ENCODE results near the gene GRAMD2B.
A peak's percentile ranks its signal among the peaks of the same experiment; 100 is the strongest.

GRAMD2B gene

DNA sequence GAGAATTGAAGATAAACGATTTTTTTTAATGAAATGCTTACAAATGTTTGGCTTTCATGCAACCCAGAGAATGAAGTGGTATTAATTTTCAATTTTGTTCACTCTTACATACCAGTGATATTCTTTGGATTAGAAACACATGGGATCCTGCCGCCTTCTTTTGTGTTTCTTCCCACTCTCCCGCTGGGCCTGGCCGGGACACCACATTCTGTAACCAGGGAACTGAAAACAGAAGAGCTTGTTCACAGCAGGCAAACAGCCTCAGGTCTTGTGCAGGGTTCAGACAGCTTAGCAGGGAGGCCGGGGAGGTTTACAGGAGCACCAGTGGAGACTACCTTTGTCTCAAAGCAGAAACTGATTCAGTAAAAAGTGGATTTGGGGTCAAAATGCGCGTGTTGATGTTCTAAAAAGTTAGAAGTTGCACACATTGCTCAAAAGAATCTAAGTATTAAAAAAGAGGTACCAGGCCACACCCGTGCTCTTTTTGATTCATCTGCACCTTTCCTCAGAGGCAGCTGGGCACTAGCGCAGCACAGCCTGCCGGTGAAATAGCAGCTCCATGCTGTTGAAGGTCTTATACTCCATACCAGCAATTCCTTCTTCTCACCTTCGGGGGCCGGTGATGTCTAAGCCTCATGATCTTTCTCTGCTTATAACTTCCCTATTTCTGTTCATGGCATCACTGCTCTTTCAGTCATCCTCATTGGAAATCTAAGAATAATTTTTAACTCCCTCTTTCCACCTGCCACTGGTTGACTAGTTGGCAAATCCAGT, 67.1 kb downstream of the GRAMD2B start:
- Histone ChIP-seq H3K79me2 (ENCODE audit: control insufficient read depth, insufficient read depth, low read length, unreplicated experiment) (no peaks in the 10 kb centered on the region), H3K4me1 (ENCODE audit: control insufficient read depth, insufficient read depth, low read length, unreplicated experiment) (no peaks in the 10 kb centered on the region), H2AFZ (ENCODE audit: low read length, unreplicated experiment) (no peak overlapping the region), H3K36me3 (ENCODE audit: insufficient read depth, low read length) (peaks cover 34% of the 10 kb centered on the region), H3K27ac (ENCODE audit: low read depth, low read length) (no peak overlapping the region), H3K27me3 (ENCODE audit: insufficient read depth, low read length) (no peaks in the 10 kb centered on the region), H3K4me3 (ENCODE audit: low read depth, low read length) (no peak overlapping the region)

DNA sequence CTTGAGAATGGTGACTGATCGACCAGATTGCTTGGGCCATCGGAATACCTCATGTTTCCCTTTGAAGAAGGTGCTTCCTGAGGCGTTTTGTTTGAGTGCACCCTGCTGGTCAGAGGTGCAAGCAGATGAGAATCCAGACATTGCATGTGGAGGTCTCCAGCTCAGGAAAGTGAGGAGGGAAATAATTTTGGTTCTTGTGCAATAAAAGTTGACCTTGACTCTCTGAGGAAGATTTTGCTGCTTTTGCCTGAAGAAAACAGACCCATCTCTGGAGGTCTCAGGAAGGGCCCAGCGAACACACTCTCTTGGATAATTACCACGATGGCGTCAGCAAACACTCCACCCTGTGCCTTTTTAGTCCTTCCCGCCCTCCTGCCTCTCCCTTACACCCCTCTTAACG, 69.7 kb downstream of the GRAMD2B start:
- Histone ChIP-seq H3K4me3 (ENCODE audit: low read depth, low read length) (no peak overlapping the region), H3K4me1 (ENCODE audit: control insufficient read depth, insufficient read depth, low read length, unreplicated experiment) (no peaks in the 10 kb centered on the region), H2AFZ (ENCODE audit: low read length, unreplicated experiment) (no peak overlapping the region), H3K36me3 (ENCODE audit: insufficient read depth, low read length) (peaks cover 15% of the 10 kb centered on the region), H3K79me2 (ENCODE audit: control insufficient read depth, insufficient read depth, low read length, unreplicated experiment) (no peaks in the 10 kb centered on the region), H3K27me3 (ENCODE audit: insufficient read depth, low read length) (no peaks in the 10 kb centered on the region), H3K27ac (ENCODE audit: low read depth, low read length) (no peak overlapping the region)

DNA sequence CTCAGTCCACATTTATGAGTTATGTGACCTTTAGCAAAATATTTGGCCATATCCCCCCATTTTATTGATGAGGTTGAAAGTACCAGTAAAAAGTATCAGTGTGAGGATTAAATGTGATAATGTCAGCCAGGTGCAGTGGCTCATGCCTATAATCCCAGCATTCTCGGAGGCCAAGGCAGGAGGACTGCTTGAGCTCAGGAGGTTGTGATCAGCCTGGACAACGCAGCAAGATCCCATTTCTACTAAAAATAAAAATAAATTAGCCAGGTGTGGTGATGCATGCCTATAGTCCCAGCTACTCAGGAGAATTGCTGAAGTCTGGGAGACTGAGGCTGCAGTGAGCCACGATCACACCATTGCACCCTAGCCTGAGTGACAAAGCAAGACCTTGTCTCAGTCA, 71.2 kb downstream of the GRAMD2B start:
- no peak overlapping the region for H3K4me3 ChIP-seq (ENCODE audit: low read depth, low read length)
- peaks cover 5% of the 10 kb centered on the region; the same call in 1 of the 2 replicates for H3K36me3 ChIP-seq (ENCODE audit: insufficient read depth, low read length)
- no peaks in the 10 kb centered on the region for H3K27me3 ChIP-seq (ENCODE audit: insufficient read depth, low read length)
- no peak overlapping the region for H3K27ac ChIP-seq (ENCODE audit: low read depth, low read length)
- no peak overlapping the region for H2AFZ ChIP-seq (ENCODE audit: low read length, unreplicated experiment)
- no peaks in the 10 kb centered on the region for H3K4me1 ChIP-seq (ENCODE audit: control insufficient read depth, insufficient read depth, low read length, unreplicated experiment)
- H3K79me2 ChIP-seq (ENCODE audit: control insufficient read depth, insufficient read depth, low read length, unreplicated experiment): no peaks in the 10 kb centered on the region

DNA sequence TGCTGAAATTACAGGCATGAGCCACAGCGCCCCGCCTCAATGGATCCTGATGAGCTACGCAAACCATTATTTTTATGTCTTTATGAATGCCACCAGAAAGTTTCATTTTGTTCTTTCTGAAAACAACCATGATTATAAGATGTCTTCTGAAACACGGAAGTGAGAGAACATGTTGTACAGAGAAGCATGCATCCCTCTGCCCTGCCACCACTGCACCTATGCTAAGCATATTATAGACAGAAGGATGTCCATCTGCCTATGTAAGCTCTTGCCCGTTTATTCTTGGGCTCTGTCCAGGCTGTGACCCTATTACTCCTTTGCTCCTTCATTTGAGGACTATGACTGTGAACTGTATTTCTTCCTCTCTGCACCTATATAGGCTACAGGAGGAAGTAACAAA, 74.3 kb downstream of the GRAMD2B start:
- Histone ChIP-seq H3K36me3 (ENCODE audit: insufficient read depth, low read length) (peaks cover 5% of the 10 kb centered on the region; the same call in 1 of the 2 replicates), H3K4me3 (ENCODE audit: low read depth, low read length) (no peak overlapping the region), H3K79me2 (ENCODE audit: control insufficient read depth, insufficient read depth, low read length, unreplicated experiment) (no peaks in the 10 kb centered on the region), H3K27me3 (ENCODE audit: insufficient read depth, low read length) (no peaks in the 10 kb centered on the region), H2AFZ (ENCODE audit: low read length, unreplicated experiment) (no peak overlapping the region), H3K27ac (ENCODE audit: low read depth, low read length) (no peak overlapping the region), H3K4me1 (ENCODE audit: control insufficient read depth, insufficient read depth, low read length, unreplicated experiment) (no peaks in the 10 kb centered on the region)

DNA sequence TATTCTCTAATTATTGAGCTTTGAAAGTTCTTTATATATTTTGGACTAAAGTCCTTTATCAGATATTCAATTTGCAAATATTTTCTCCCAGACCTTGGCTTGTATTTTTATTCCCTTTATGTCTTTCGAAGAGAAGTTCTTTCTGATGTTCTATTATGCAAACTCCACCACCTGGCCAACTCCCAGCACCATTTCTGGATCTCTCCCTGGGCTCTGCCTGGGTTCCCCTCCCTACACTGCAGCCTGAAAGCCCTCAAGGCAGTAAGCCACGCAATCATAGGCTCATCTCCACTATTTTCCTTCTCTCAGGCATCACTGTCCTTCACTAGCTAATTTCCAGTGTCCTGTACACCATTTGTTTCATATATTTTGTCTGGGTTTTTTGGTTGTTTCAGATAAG, 76.1 kb downstream of the GRAMD2B start:
- no peak overlapping the region for H3K27ac ChIP-seq (ENCODE audit: low read depth, low read length)
- no peak overlapping the region for H2AFZ ChIP-seq (ENCODE audit: low read length, unreplicated experiment)
- H3K4me3 ChIP-seq (ENCODE audit: low read depth, low read length): no peak overlapping the region
- H3K27me3 ChIP-seq (ENCODE audit: insufficient read depth, low read length): no peaks in the 10 kb centered on the region
- no peaks in the 10 kb centered on the region for H3K79me2 ChIP-seq (ENCODE audit: control insufficient read depth, insufficient read depth, low read length, unreplicated experiment)
- H3K4me1 ChIP-seq (ENCODE audit: control insufficient read depth, insufficient read depth, low read length, unreplicated experiment): peaks cover 12% of the 10 kb centered on the region
- no peaks in the 10 kb centered on the region for H3K36me3 ChIP-seq (ENCODE audit: insufficient read depth, low read length)

DNA sequence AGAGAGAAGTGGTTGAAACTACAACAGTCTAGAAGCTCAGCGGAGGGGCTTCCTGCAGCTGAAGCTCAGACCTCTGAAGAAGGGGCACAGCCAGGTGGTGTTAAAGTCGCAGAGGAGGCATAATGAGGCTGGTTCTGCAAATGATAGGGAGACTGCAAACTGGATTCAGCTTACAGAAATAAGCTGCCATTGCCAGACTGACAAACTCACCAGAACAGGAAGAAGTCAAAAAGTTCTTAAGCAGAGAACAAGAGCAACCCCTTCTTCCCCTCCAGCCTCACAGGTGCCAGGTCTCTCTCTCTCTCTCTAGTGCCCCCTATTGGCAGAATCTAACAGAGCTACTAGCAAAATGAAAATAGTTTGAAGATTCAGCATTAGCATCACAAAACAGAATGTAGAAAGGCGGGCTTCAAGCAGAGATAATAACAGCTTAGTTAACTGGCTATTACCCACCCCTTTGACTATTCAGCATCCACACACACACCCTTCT, 76.7 kb downstream of the GRAMD2B start:
- H3K27ac ChIP-seq (ENCODE audit: low read depth, low read length): no peak overlapping the region
- H2AFZ ChIP-seq (ENCODE audit: low read length, unreplicated experiment): no peak overlapping the region
- H3K36me3 ChIP-seq (ENCODE audit: insufficient read depth, low read length): no peaks in the 10 kb centered on the region

DNA sequence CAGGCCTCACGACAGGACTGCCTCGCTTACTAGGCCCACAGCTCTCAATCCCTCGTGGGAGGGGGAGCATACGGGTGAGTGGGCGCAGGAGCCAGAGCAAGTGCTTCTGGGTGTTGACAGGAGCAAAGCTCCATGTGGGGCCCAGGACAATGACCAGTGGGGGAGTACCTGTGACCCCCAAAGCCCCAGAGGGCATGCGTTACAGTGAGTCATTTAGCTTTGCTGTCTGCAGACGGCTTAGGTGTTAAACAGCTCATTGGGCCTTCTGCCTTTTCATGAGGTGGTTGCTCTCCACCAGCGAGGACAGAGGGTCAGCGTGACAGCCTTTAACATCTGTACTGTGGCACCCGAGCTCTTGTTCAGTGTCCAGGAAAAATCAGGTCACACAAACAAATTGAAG, 78.2 kb downstream of the GRAMD2B start:
- Histone ChIP-seq H3K4me3 (ENCODE audit: low read depth, low read length) (no peak overlapping the region), H2AFZ (ENCODE audit: low read length, unreplicated experiment) (no peak overlapping the region), H3K36me3 (ENCODE audit: insufficient read depth, low read length) (no peaks in the 10 kb centered on the region)

More for the DNA sequence above, 76.7 kb downstream of the GRAMD2B start:
- no peaks in the 10 kb centered on the region for H3K27me3 ChIP-seq (ENCODE audit: insufficient read depth, low read length)
- peaks cover 16% of the 10 kb centered on the region for H3K4me1 ChIP-seq (ENCODE audit: control insufficient read depth, insufficient read depth, low read length, unreplicated experiment)
- no peak overlapping the region for H3K4me3 ChIP-seq (ENCODE audit: low read depth, low read length)
- no peaks in the 10 kb centered on the region for H3K79me2 ChIP-seq (ENCODE audit: control insufficient read depth, insufficient read depth, low read length, unreplicated experiment)

DNA sequence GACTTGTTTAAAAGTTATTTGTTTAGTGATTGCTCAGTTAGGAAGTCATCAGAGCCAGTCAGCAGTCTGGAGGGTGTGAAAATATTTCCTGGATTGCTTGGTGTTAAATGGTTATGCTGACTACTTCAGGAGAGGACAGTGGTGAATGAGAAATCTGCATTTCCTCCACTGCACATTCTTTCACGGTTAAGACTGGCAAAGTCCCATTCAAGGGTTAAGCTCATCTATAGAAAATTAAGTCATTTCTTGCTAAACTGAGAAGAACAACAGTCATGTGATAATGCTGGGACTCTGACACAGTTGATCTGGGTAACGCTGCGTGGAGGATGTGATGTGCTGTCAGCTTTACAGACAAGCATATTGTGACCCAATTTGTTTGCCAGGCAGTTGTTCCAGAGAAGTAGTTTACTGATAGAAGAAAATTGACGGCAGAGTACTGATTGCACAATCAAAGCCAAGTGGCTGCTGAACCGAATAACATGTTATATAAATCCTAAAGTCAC, 80.4 kb downstream of the GRAMD2B start:
- Histone ChIP-seq H2AFZ (ENCODE audit: low read length, unreplicated experiment) (peak overlapping the region; percentile 83), H3K4me3 (ENCODE audit: low read depth, low read length) (peak overlapping the region; percentile 55; the same call in 1 of the 2 replicates), H3K4me1 (ENCODE audit: control insufficient read depth, insufficient read depth, low read length, unreplicated experiment) (peaks cover 19% of the 10 kb centered on the region), H3K79me2 (ENCODE audit: control insufficient read depth, insufficient read depth, low read length, unreplicated experiment) (no peaks in the 10 kb centered on the region), H3K27ac (ENCODE audit: low read depth, low read length) (peak overlapping the region; percentile 65), H3K27me3 (ENCODE audit: insufficient read depth, low read length) (no peaks in the 10 kb centered on the region), H3K36me3 (ENCODE audit: insufficient read depth, low read length) (no peaks in the 10 kb centered on the region)

More for the DNA sequence above, 78.2 kb downstream of the GRAMD2B start:
- Histone ChIP-seq H3K27ac (ENCODE audit: low read depth, low read length) (no peak overlapping the region), H3K79me2 (ENCODE audit: control insufficient read depth, insufficient read depth, low read length, unreplicated experiment) (no peaks in the 10 kb centered on the region), H3K27me3 (ENCODE audit: insufficient read depth, low read length) (no peaks in the 10 kb centered on the region), H3K4me1 (ENCODE audit: control insufficient read depth, insufficient read depth, low read length, unreplicated experiment) (peaks cover 16% of the 10 kb centered on the region)

DNA sequence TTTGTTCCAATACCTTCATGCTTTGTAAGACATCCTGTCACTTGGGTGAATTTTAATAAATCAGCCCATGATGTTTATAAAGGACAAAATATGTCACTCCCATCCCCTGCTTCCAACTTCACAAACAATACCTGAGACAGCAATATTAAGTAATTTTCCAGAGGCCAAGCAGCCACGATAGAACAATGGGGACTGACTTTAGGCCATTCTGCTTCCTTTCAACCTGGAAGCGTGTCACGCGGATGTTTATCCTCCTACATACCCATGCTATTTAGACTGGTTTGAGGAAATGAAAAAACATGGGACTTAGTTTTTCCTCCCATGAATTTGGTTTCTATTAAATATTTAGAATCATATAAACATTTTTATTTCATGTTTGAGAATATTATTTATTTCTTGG, 82.9 kb downstream of the GRAMD2B start:
- H3K4me3 ChIP-seq (ENCODE audit: low read depth, low read length): no peak overlapping the region
- no peaks in the 10 kb centered on the region for H3K27me3 ChIP-seq (ENCODE audit: insufficient read depth, low read length)
- H2AFZ ChIP-seq (ENCODE audit: low read length, unreplicated experiment): no peak overlapping the region
- peaks cover 32% of the 10 kb centered on the region for H3K4me1 ChIP-seq (ENCODE audit: control insufficient read depth, insufficient read depth, low read length, unreplicated experiment)
- no peaks in the 10 kb centered on the region for H3K79me2 ChIP-seq (ENCODE audit: control insufficient read depth, insufficient read depth, low read length, unreplicated experiment)
- H3K27ac ChIP-seq (ENCODE audit: low read depth, low read length): no peak overlapping the region
- no peaks in the 10 kb centered on the region for H3K36me3 ChIP-seq (ENCODE audit: insufficient read depth, low read length)

DNA sequence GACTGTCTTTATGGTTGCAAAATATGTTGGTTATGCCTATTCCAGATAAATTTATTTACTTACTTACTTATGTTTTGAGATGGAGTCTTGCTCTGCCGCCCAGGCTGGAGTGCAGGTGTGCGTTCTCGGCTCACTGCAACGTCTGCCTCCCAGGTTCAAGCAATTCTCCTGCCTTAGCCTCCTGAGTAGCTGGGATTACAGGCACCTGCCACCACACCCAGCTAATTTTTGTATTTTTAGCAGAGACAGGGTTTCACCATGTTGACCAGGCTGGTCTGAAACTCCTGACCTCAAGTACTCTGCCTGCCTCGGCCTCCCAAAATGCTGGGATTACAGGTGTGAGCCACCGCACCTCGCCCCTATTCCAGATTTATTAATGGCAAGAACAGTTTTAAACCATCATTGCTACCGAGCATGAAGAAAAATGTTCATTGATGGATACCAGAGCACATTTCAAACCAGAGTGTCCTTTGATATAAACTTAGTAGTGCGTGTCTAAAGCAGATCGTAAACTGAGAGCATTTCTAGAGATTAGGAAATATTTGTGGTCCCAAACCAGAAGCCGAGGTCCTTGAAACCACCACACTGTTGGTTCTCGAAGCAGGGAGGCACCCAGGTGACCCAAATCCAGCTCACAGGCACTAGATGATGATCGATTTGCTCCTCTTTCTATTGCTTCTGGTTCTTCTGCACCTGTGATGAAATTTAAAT, 85.2 kb downstream of the GRAMD2B start:
- H3K4me1 ChIP-seq (ENCODE audit: control insufficient read depth, insufficient read depth, low read length, unreplicated experiment): peaks cover 34% of the 10 kb centered on the region
- H3K4me3 ChIP-seq (ENCODE audit: low read depth, low read length): peak overlapping the region; percentile 27; the same call in 1 of the 2 replicates
- H3K27ac ChIP-seq (ENCODE audit: low read depth, low read length): peak overlapping the region; percentile 83
- H3K79me2 ChIP-seq (ENCODE audit: control insufficient read depth, insufficient read depth, low read length, unreplicated experiment): no peaks in the 10 kb centered on the region
- H3K27me3 ChIP-seq (ENCODE audit: insufficient read depth, low read length): no peaks in the 10 kb centered on the region
- H2AFZ ChIP-seq (ENCODE audit: low read length, unreplicated experiment): peak overlapping the region; percentile 87
- no peaks in the 10 kb centered on the region for H3K36me3 ChIP-seq (ENCODE audit: insufficient read depth, low read length)

Measured in ACC112 (cell line).